Right ventricle myocardium inferior (tissue), 1 donor: ENCODE results near the gene TAOK3. TPM values are rescaled to one million over a fixed set of nuclear protein-coding genes. Genes with fewer than 3 reads are reported as not detected.
"Not testable (repeated sequence)": the region's sequence is repeated elsewhere in the genome, so short reads cannot be mapped to it uniquely, and the experiment has no call there.

ENCODE experiments used
- ATAC-seq: fragments of 200-7000 bp; cut with Tn5 transposase; one replicate; pipeline ENCODE4 v1.9.1; 2020; ENCODE audit warnings: mild to moderate bottlenecking, moderate library complexity
- DNase-seq: peaks from one replicate; pipeline ENCODE4 v3.0.0; 2021; ENCODE audit errors: missing footprints
- intact Hi-C: fragments of 100-400 bp; cut with DNase I; formaldehyde crosslinking; loops from one replicate; pipeline ENCODE4 v1.11.0; 2022
- total RNA-seq: library from RNA; stranded (reverse); fragmentation: NEBNext Ultra II Directional; extraction: Animal tissue kit (Norgen Biotek cat#: 25700); gene quantifications from one replicate; pipeline ENCODE4 v1.2.1, GENCODE V29; 2021
- donor health status: DM: no; HTN: yes; CAD: no; lungs with severe emphysema.

The TAOK3 gene
- total RNA-seq, 1 donor from 2014 or later, result 20.3 TPM

GRCh38 chr12:118271183-118271582 lies 101.5 kb downstream of the TAOK3 start:
- ATAC-seq (no peak), DNase-seq (no peak)
- intact Hi-C loops, result no loop called here

- DNase-seq (no peak), ATAC-seq (no peak)
- intact Hi-C loops, result no loop called here
These were observed 102.9 kb downstream of the TAOK3 start for GRCh38 chr12:118269806-118270205.

- intact Hi-C loops, result no loop called here
- DNase-seq (no peak), ATAC-seq (no peak)
These were observed 113.6 kb downstream of the TAOK3 start for GRCh38 chr12:118259079-118259478.

- DNase-seq (no peak), ATAC-seq (no peak)
- intact Hi-C loops, result no loop called here
These were observed 116.4 kb downstream of the TAOK3 start for GRCh38 chr12:118256352-118256751.

- intact Hi-C loops, result no loop called here
- DNase-seq (no peak), ATAC-seq (no peak)
These were observed 123.2 kb downstream of the TAOK3 start for GRCh38 chr12:118249547-118249946.

GRCh38 chr12:118245886-118246285 lies 126.8 kb downstream of the TAOK3 start:
- ATAC-seq, intact Hi-C loops, DNase-seq: not testable (repeated sequence)

GRCh38 chr12:118238888-118239287 lies 133.8 kb downstream of the TAOK3 start:
- DNase-seq, result no peak
- intact Hi-C loops, result no loop called here
- ATAC-seq, result no peak

GRCh38 chr12:118237908-118238307 lies 134.8 kb downstream of the TAOK3 start:
- intact Hi-C loops, result no loop called here
- DNase-seq (no peak), ATAC-seq (no peak)

GRCh38 chr12:118237052-118237665 lies 135.5 kb downstream of the TAOK3 start:
- ATAC-seq, result no peak
- intact Hi-C loops, result no loop called here
- DNase-seq, result no peak

GRCh38 chr12:118220702-118221101 lies 152.0 kb downstream of the TAOK3 start:
- intact Hi-C loops, result no loop called here
- no peak for ATAC-seq

GRCh38 chr12:118219772-118220171 lies 152.9 kb downstream of the TAOK3 start:
- intact Hi-C loops, result no loop called here
- ATAC-seq (no peak), DNase-seq (no peak)

More at GRCh38 chr12:118220702-118221101, 152.0 kb downstream of the TAOK3 start:
- no peak for DNase-seq

- ATAC-seq (no peak), DNase-seq (no peak)
- intact Hi-C loops, result no loop called here
These were observed 153.6 kb downstream of the TAOK3 start for GRCh38 chr12:118219106-118219505.

GRCh38 chr12:118213452-118213851 lies 159.3 kb downstream of the TAOK3 start:
- DNase-seq (no peak), ATAC-seq (no peak)
- intact Hi-C loops, result no loop called here

GRCh38 chr12:118212606-118213005 lies 160.1 kb downstream of the TAOK3 start:
- DNase-seq, result no peak
- no peak for ATAC-seq

GRCh38 chr12:118206107-118206412 lies 166.6 kb downstream of the TAOK3 start:
- ATAC-seq (no peak), DNase-seq (no peak)
- intact Hi-C loops, result no loop called here

More at GRCh38 chr12:118212606-118213005, 160.1 kb downstream of the TAOK3 start:
- intact Hi-C loops, result no loop called here

GRCh38 chr12:118193958-118194357 lies 178.7 kb downstream of the TAOK3 start:
- ATAC-seq, result no peak
- DNase-seq, result no peak
- intact Hi-C loops, result no loop called here

GRCh38 chr12:118193477-118193876 lies 179.2 kb downstream of the TAOK3 start:
- DNase-seq (no peak), ATAC-seq (no peak)
- intact Hi-C loops, result no loop called here

- intact Hi-C loops, result no loop called here
- ATAC-seq (peak; percentile 53), DNase-seq (no peak)
These were observed 182.4 kb downstream of the TAOK3 start for GRCh38 chr12:118190266-118190665.

GRCh38 chr12:118189741-118190191 lies 182.9 kb downstream of the TAOK3 start:
- peak; percentile 68 for ATAC-seq
- DNase-seq, result no peak
- intact Hi-C loops, result no loop called here

GRCh38 chr12:118188690-118189371 lies 183.9 kb downstream of the TAOK3 start:
- peak; percentile 73 for DNase-seq
- intact Hi-C loops, result no loop called here
- peak; percentile 80 for ATAC-seq
